Lung (tissue), 12 donors: ENCODE results near the gene CNTNAP5. TPM values are rescaled to one million over a fixed set of nuclear protein-coding genes. Genes with fewer than 3 reads are reported as not detected.

Experiments
- ATAC-seq: fragments of 200-7000 bp; cut with Tn5 transposase; one replicate; pipeline ENCODE4 v1.9.1; 2020; ENCODE audit warnings: moderate number of reproducible peaks; ENCODE audit not compliant: insufficient read depth, low FRiP score
- DNase-seq, 3 donors: peaks; one replicate each; pipeline ENCODE4 v3.0.0-alpha.2; 2013 to 2017
- H3K27ac ChIP-seq, 2 donors: one replicate each; pipeline ENCODE4 v1.5.1; 2013; ENCODE audit warnings: mild to moderate bottlenecking in 2 of 2, moderate library complexity in 2 of 2, control low read depth in 1 of 2, inconsistent platforms in 1 of 2, low read depth in 1 of 2, low read length in 1 of 2
- H3K27me3 ChIP-seq, 3 donors: one replicate each; pipeline ENCODE4 v1.5.1; 2013; ENCODE audit warnings: low read length in 2 of 3; ENCODE audit not compliant: control insufficient read depth in 3 of 3, insufficient read depth in 3 of 3
- H3K36me3 ChIP-seq, 4 donors: one replicate each; pipeline ENCODE4 v1.5.1; 2013; ENCODE audit warnings: low read length in 4 of 4, mild to moderate bottlenecking in 1 of 4, moderate library complexity in 1 of 4; ENCODE audit not compliant: control insufficient read depth in 4 of 4, insufficient read depth in 4 of 4
- H3K4me1 ChIP-seq, 5 donors: one replicate each; pipeline ENCODE4 v1.5.1; 2013; ENCODE audit warnings: low read length in 5 of 5, mild to moderate bottlenecking in 2 of 5, moderate library complexity in 1 of 5; ENCODE audit not compliant: control insufficient read depth in 5 of 5, insufficient read depth in 5 of 5
- H3K4me3 ChIP-seq: one replicate; pipeline ENCODE4 v1.5.1; 2013; ENCODE audit warnings: mild to moderate bottlenecking, control low read depth, moderate library complexity
- H3K9ac ChIP-seq, 2 donors: one replicate each; pipeline ENCODE4 v1.5.1; 2013; ENCODE audit warnings: low read length in 2 of 2, control low read depth in 1 of 2; ENCODE audit not compliant: insufficient read depth in 1 of 2
- H3K9me3 ChIP-seq, 4 donors: one replicate each; pipeline ENCODE4 v1.5.1; 2013; ENCODE audit warnings: low read length in 3 of 4, mild to moderate bottlenecking in 1 of 4, moderate library complexity in 1 of 4; ENCODE audit not compliant: control insufficient read depth in 4 of 4, insufficient read depth in 3 of 4
- CTCF ChIP-seq: IDR thresholded peaks from 2 replicates; pipeline ENCODE4 v1.5.1; 2012; ENCODE audit warnings: mild to moderate bottlenecking; ENCODE audit errors: control extremely low read depth, extremely low read depth
- WGBS, 2 donors: extraction: QIAGEN DNeasy Blood & Tissue Kit; methylation state at CpG; one replicate each; pipeline ENCODE4 v1.1.7; 2013; 5-methylcytosine and 5-hydroxymethylcytosine counted together
- polyA plus RNA-seq, 2 donors: library from polyadenylated mRNA; stranded (reverse); fragments of 200-250 nt; gene quantifications; one replicate each; pipeline ENCODE4 v1.2.1, GENCODE V29; 2013
- total RNA-seq, 2 donors: library from RNA; depleted of rRNA in 1 of 2; stranded (reverse); fragments of >200 nt in 1 of 2; gene quantifications; one replicate each; pipeline ENCODE4 v1.2.1, GENCODE V29; 2014 to 2021
- donor health status: control.
- donor health status: control.
- donor health status: Bipolar disorder and iron deficiency.
- donor health status: healthy.
- donor health status: DM: yes; HTN: yes; CAD: no.

CNTNAP5 gene
- total and polyA plus RNA-seq, 4 donors: 0.03 to 0.06 TPM; not detected in 2

GRCh38 chr2:124520953-124521352 is 495.9 kb downstream of the CNTNAP5 start:
- Histone ChIP-seq H3K4me1 (peaks cover 0 to 4% (median 0%) of the 10 kb centered on the region in 5 donors), H3K27me3 (no peaks in the 10 kb centered on the region), H3K36me3 (no peaks in the 10 kb centered on the region), H3K4me3 (no peak overlapping the region), H3K9ac (no peak overlapping the region), H3K27ac (no peak overlapping the region), H3K9me3 (peaks cover 0 to 4% (median 0%) of the 10 kb centered on the region in 4 donors)
- no peak for ATAC-seq
- WGBS, 2 donors: 80 to 81% methylated on average over 2 of the region's 2 CpGs
- TF ChIP-seq CTCF: no peak
- no peak for DNase-seq

DNA sequence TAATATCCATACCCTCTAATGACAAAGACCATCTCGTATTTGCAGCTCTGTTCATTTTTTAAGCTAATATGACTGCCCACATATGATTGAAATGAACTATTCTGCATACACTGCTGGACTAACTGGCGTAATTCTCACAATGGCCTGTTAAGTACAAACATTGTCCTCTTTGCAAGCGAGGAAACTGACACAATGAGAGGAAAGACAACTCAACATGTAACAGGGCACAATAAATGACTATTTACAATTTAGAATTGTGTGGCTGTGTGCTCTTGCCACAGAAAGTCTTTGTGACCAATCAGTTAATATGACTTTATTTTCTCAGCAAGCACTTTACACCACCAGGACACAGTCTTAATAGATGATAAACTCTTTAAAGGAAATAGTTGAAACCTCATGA is 498.0 kb downstream of the CNTNAP5 start:
- Histone ChIP-seq H3K36me3 (no peaks in the 10 kb centered on the region), H3K27ac (no peak overlapping the region), H3K27me3 (no peaks in the 10 kb centered on the region), H3K4me1 (peaks cover 0 to 4% (median 0%) of the 10 kb centered on the region in 5 donors), H3K4me3 (no peak overlapping the region), H3K9ac (no peak overlapping the region), H3K9me3 (no peaks in the 10 kb centered on the region)
- no peak for ATAC-seq
- 63 to 64% methylated on average over 3 of the region's 3 CpGs for WGBS, 2 donors
- DNase-seq: no peak
- no peak for TF ChIP-seq CTCF

DNA sequence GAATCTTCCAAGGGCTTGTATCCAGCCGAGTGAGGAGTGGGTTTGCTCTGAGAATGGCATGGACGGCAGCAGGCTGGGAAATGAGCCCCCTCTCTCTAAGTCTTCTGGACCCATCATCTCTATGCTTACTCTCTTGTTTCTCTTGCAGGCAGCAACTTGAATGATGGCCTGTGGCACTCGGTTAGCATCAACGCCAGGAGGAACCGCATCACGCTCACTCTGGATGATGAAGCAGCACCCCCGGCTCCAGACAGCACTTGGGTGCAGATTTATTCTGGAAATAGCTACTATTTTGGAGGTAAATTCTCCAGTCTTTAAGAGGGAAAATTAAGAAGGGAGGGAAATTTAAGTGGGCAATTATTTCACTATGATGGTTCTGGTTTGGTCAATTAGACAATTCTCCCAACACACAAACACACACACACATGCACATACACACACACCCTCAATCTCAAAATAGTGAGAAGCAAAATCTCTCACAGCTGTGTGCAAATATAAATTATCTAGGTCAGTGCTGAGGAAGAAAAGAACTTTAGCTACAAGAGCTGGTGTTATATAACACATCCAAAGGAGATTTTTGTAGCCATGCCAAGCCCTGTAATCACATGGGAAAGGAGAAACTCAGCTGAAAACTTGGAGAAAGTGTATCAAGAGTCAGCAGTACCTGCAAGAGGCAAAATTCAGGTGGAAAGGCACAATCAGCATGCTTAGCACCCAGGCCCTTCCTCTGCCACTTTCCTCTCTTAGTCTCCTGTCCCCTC is 499.2 kb downstream of the CNTNAP5 start:
- Histone ChIP-seq H3K27ac (no peak overlapping the region), H3K27me3 (no peaks in the 10 kb centered on the region), H3K4me1 (peaks cover 0 to 4% (median 0%) of the 10 kb centered on the region in 5 donors), H3K4me3 (no peak overlapping the region), H3K9ac (no peak overlapping the region), H3K9me3 (no peaks in the 10 kb centered on the region), H3K36me3 (no peaks in the 10 kb centered on the region)
- WGBS, 2 donors: 83 to 95% methylated on average over 7 of the region's 7 CpGs
- TF ChIP-seq CTCF: no peak
- peak in 1 of 3 donors; percentile 40 for DNase-seq
- no peak for ATAC-seq
